Erythroblast (primary cell): Measurements from ENCODE around the gene ATRNL1.

Source experiments
- GATA1 ChIP-seq: IDR thresholded peaks from 2 replicates; pipeline ENCODE4 v1.6.1; 2011; ENCODE audit warnings: low read depth, mild to moderate bottlenecking, control low read depth, low read length, moderate library complexity
- POLR2A ChIP-seq: IDR thresholded peaks from 2 replicates; pipeline ENCODE4 v1.6.1; 2011; ENCODE audit warnings: mild to moderate bottlenecking, low read length

- TF ChIP-seq POLR2A (no peak), GATA1 (no peak)
Measured at GRCh38 chr10:115272482-115272881, 179.3 kb downstream of the ATRNL1 start.
